Kasumi-1 (cell line): Measurements from ENCODE around the gene CD93.
A peak's percentile ranks its signal among the peaks of the same experiment; 100 is the strongest.

ENCODE experiments used
- DNase-seq, 2 experiments: peaks; one replicate each; lab custom pipeline; 2025; lab: John Stamatoyannopoulos, UW

CD93 gene

GRCh38 chr20:23083553-23084220 is 2.4 kb downstream of the CD93 start:
- DNase-seq = no peak

DNA sequence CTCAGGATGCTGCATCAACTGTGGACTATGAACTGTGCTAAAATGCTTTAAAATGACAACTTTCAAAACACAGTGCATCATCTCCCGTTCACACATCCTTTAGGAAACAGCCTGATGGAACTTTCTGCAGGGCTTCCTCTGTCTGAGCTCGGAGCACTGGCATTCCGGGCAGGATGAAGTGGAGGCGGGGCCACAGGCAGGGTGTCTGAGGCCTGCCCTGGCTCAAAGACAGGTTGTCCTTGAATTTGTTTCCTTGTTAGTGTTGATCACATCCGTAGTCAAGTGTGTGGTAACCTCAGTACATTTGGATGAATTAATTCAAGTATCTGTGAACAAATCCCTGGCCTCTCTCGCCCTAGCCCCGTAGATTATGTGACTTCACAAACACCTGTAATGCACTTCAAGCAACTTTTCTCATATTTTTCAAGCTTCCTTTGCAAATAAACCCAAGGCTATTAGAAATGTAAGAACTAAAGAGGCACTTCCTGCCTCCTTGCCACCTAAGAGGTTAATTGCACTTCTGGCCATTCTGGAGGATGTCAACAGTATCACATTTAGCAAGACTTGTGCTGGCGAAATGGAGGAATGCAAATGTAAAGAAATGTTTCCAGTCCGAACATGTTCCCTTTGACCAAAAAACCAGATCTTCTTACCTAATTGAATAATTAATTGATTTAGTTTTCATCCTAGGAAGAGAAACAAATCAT is 3.1 kb downstream of the CD93 start:
- DNase-seq = no peak

- no peak for DNase-seq
Observed at GRCh38 chr20:23081263-23081819, 4.8 kb downstream of the CD93 start.

GRCh38 chr20:23080521-23080920 is 5.6 kb downstream of the CD93 start:
- DNase-seq = no peak

- DNase-seq = no peak
Observed at GRCh38 chr20:23079926-23080325, 6.2 kb downstream of the CD93 start.

GRCh38 chr20:23079016-23079351 is 7.1 kb downstream of the CD93 start:
- DNase-seq = no peak

DNA sequence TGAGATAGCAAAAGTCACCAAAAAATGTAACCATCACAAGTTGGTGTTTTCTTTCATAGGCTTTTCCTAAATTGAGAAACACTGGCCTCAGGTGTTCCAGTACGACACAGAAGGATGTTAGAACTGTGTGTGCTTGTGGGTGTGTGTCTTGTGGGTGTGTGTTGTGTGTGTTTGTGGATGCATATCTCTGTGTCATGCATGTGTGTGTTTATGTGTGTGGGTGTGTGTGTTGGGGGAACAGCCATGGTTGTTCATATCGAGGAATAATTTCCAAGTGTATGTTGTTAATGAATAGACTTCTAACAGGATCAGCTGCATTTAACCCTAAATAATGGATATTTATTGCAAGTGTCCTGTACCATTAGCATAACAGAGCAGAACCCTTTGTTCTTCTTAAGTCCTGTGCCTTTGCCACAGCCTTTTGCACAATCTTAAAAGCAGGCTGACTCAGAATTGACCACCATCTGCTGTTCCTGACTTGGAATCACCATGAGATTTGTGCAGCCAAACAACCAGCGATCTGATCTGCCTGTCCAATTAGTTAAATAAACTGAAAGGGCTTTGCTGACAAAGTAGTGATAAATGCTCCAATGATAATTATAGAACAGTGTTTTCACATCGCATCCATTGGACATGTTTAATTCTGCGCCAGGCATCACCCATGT is 7.6 kb downstream of the CD93 start:
- DNase-seq = no peak

DNA sequence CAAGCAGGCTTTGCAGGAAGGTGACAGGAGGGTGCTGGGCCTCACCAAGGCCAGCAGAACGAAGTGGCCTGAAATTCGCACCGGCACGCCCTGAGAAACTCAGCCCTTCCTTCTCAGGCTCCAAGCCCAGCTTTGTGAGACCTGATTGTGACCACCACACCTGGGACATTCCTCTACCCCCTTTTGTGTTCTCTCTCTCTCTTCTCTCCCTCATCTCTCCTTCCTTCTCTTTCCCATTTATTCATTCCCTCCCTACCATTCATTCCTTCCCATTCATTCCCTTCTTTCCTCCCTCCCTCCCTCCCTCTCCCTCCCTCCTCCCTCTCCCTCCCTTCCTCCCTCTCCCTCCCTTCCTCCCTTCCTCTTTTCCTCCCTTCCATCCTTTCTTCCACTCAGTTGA is 8.8 kb downstream of the CD93 start:
- DNase-seq = no peak

DNA sequence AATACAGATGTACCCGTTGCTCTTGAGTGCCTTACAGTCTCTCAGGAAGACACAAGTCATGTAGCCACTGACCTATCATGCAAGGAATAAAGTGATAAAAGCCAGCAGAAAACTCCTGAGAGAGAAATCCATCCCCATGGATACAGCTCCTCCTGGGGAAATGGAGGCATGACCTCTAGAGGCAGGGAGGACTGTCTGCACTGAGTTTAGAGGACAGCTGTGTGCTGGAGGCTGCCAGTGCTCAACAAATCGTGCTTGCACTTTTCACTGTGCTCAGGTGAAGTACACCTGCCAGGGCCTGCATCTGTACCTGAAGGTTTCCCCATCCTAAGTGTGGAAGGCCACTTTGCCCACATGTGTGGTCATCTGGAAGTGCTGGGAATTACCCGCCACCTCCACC is 12.1 kb downstream of the CD93 start:
- no peak for DNase-seq

GRCh38 chr20:23072892-23073586 is 13.1 kb downstream of the CD93 start:
- DNase-seq = no peak

DNA sequence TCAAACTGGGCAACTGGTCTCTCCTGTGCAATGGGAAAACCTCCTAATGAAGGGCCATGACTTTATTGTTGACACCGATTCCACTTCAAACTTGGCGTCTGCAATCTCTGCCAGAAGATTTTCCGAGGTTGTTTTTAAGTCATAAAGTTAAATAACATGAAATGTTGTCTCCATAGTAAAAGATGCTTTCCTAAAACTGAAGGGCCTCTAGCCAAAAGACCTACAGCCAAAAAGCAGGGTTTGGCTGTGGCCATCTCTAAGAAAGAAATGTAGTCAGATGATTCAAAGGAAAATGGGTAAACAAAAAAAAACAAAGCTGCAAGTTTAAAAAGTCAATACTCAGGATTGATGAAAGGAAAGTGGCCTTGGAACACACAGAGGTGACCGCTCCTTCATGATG is 14.1 kb downstream of the CD93 start:
- no peak for DNase-seq

DNA sequence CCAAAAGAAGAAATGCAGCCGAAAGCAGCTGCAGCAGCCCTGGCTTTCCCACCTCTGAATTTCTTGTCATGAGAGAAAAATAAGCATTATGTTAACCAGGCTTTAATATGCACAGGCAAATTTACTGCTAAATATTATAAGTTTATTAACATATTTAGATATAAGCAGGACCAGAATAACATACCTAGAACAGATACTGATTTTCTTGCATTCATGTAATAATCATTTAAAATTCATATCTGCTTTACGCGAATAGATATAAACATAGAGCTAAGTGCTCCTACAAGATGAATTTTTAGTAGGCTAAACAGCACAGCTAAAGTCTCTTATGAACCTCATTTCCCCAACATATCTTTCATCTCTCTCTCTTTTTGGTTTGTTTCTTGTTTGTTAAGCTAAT is 14.7 kb downstream of the CD93 start:
- no peak for DNase-seq

DNA sequence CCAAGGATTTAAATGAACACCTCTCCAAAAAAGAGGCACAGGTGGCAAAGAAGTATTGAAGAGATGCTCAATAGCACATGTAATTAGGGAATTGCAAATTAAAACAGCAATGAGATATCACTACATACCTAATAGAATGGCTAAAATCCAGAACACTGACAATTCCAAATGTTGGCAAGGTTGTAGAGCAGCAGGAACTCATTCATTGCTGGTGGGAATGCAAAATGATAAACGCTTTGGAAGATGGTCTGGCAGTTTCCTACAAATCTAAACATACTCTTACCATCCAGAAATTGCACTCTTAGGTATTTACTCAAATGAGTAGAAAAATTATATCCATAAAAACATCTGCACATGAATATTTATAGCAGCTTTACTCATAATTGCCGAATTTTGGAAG is 17.0 kb downstream of the CD93 start:
- DNase-seq = no peak

GRCh38 chr20:23068283-23068682 is 17.8 kb downstream of the CD93 start:
- DNase-seq = no peak

DNA sequence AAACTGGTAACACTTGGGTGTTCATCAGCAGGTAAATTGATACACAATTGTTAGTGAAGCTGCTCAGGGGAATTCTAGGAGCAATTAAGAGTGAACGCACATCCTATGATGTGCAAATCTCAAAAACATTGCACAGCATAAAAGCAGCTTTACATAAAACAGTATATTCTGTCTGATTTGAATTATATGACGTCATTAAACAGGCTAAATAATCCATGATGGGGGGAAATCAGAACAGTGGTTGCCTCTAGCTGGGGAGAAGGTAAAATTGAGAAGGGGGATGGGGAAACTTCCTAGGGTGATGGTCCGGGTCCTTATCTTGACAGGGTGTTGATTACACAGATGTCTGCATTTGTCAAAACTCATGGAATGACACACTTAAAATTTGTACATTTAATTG is 19.4 kb downstream of the CD93 start:
- no peak for DNase-seq

GRCh38 chr20:23065266-23066201 is 20.6 kb downstream of the CD93 start:
- DNase-seq = no peak

- peak; percentile 55 to 60 for DNase-seq
Observed at GRCh38 chr20:23063581-23063980, 22.5 kb downstream of the CD93 start.

DNA sequence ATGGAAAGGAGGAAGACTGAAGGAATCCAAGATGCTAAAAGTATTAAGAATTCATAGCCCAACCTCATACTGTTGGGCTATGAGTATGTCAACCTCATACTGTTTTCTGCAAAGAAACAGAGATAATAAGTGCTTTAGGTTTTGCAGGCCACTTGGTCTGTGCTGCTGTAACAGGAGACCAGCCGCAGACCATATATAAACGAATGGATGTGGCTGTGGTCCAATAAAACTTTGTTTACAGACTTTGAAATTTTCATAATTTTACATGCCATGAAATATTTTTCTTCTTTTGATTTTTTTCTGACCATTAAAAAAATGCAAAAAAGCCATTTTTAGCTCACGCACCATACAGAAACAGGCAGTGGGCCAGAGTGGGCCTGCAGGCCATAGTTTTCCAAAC is 23.0 kb downstream of the CD93 start:
- no peak for DNase-seq

GRCh38 chr20:23062632-23063031 is 23.5 kb downstream of the CD93 start:
- DNase-seq = no peak

- DNase-seq = peak; percentile 38 to 61
Observed at GRCh38 chr20:23061734-23062561, 24.2 kb downstream of the CD93 start.

- DNase-seq = no peak
Observed at GRCh38 chr20:23061262-23061661, 24.9 kb downstream of the CD93 start.
